Suprapubic skin (tissue), 4 donors: Measurements from ENCODE around the gene TAF11L12. TPM values are rescaled to one million over a fixed set of nuclear protein-coding genes. Genes with fewer than 3 reads are reported as not detected.
"Not testable (repeated sequence)": the region's sequence is repeated elsewhere in the genome, so short reads cannot be mapped to it uniquely, and the experiment has no call there.

ENCODE experiments used
- DNase-seq, 2 donors: peaks; one replicate each; pipeline ENCODE4 v3.0.0-alpha.2; 2019; ENCODE audit warnings: low spot score in 2 of 2
- H3K27ac ChIP-seq: fragments of 200-600 bp; sonication (generic); one replicate; pipeline ENCODE4 v1.5.1; 2019
- H3K27me3 ChIP-seq: fragments of 200-600 bp; sonication (generic); one replicate; pipeline ENCODE4 v1.5.1; 2019
- H3K36me3 ChIP-seq: fragments of 200-600 bp; sonication (generic); one replicate; pipeline ENCODE4 v1.5.1; 2019
- H3K4me1 ChIP-seq: fragments of 200-600 bp; sonication (generic); one replicate; pipeline ENCODE4 v1.5.1; 2019
- H3K4me3 ChIP-seq: fragments of 200-600 bp; sonication (generic); one replicate; pipeline ENCODE4 v1.5.1; 2019; ENCODE audit warnings: mild to moderate bottlenecking
- H3K9me3 ChIP-seq: fragments of 200-600 bp; sonication (generic); one replicate; pipeline ENCODE4 v1.5.1; 2019
- CTCF ChIP-seq, 2 donors: fragments of 200-600 bp in 1 of 2; fragments of 450-650 bp in 1 of 2; sonication (generic) in 1 of 2; IDR thresholded peaks; one replicate each; pipeline ENCODE4 v1.5.1; 2016 to 2019; ENCODE audit warnings: antibody characterized with exemption in 2 of 2, mild to moderate bottlenecking in 1 of 2, moderate library complexity in 1 of 2
- EP300 ChIP-seq: sonication (generic); formaldehyde crosslinking; IDR thresholded peaks from one replicate; pipeline ENCODE4 v1.6.1; 2017; ENCODE audit warnings: antibody characterized with exemption
- POLR2A ChIP-seq, 2 donors: fragments of 450-650 bp; IDR thresholded peaks; one replicate each; pipeline ENCODE4 v1.6.1; 2017; ENCODE audit warnings: antibody characterized with exemption in 2 of 2, mild to moderate bottlenecking in 2 of 2, moderate library complexity in 2 of 2
- POLR2AphosphoS5 ChIP-seq, 3 donors: sonication (generic); formaldehyde crosslinking; IDR thresholded peaks; one replicate each; pipeline ENCODE4 v1.6.1; 2017; ENCODE audit warnings: antibody characterized with exemption in 3 of 3
- WGBS: methylation state at CpG from one replicate; pipeline ENCODE4 v1.1.5; 2018; 5-methylcytosine and 5-hydroxymethylcytosine counted together
- total RNA-seq, 4 donors: library from RNA; depleted of rRNA; stranded (reverse); fragments of >200 nt; gene quantifications; one replicate each; pipeline ENCODE4 v1.1.0, GENCODE V29; 2016

The TAF11L12 gene
- total RNA-seq, 4 donors from 2014 or later = not detected

- H3K4me1 ChIP-seq = no peaks in the 10 kb centered on the region
- no peak overlapping the region for H3K27ac ChIP-seq
- no peak for DNase-seq
- 38% methylated on average over 3 of the region's 3 CpGs for WGBS
- no peaks in the 10 kb centered on the region for H3K36me3 ChIP-seq
- no peak overlapping the region for H3K4me3 ChIP-seq
- H3K9me3 ChIP-seq = no peaks in the 10 kb centered on the region
- TF ChIP-seq CTCF (IDR thresholded peaks at IDR 0.05) = no peak
- TF ChIP-seq EP300 = no peak
- no peak for TF ChIP-seq POLR2AphosphoS5 (IDR thresholded peaks at IDR 0.05)
- no peak for TF ChIP-seq POLR2A (IDR thresholded peaks at IDR 0.05)
- H3K27me3 ChIP-seq = no peaks in the 10 kb centered on the region
Observed at GRCh38 chr5:17619354-17619753, 9.2 kb downstream of the TAF11L12 start.

- Histone ChIP-seq H3K27ac (no peak overlapping the region), H3K4me3 (no peak overlapping the region), H3K4me1 (no peaks in the 10 kb centered on the region), H3K27me3 (no peaks in the 10 kb centered on the region), H3K9me3 (no peaks in the 10 kb centered on the region), H3K36me3 (no peaks in the 10 kb centered on the region)
- WGBS = 100% methylated on average over 1 of the region's 17 CpGs
- no peak for DNase-seq
- TF ChIP-seq POLR2AphosphoS5 (IDR thresholded peaks at IDR 0.05) = no peak
- no peak for TF ChIP-seq POLR2A (IDR thresholded peaks at IDR 0.05)
- TF ChIP-seq EP300 = no peak
- TF ChIP-seq CTCF (IDR thresholded peaks at IDR 0.05) = no peak
Observed at GRCh38 chr5:17620627-17621026, 10.4 kb downstream of the TAF11L12 start.

GRCh38 chr5:17625686-17626085 lies 15.5 kb downstream of the TAF11L12 start:
- H3K4me1 ChIP-seq = no peaks in the 10 kb centered on the region
- DNase-seq = no peak
- no CpG with 5 or more reads among the region's 11 CpGs for WGBS
- TF ChIP-seq POLR2AphosphoS5 (IDR thresholded peaks at IDR 0.05) (no peak), POLR2A (IDR thresholded peaks at IDR 0.05) (no peak), CTCF (IDR thresholded peaks at IDR 0.05) (no peak), EP300 (no peak)
- no peak overlapping the region for H3K27ac ChIP-seq
- no peaks in the 10 kb centered on the region for H3K9me3 ChIP-seq
- no peaks in the 10 kb centered on the region for H3K27me3 ChIP-seq
- no peak overlapping the region for H3K4me3 ChIP-seq
- H3K36me3 ChIP-seq = no peaks in the 10 kb centered on the region

GRCh38 chr5:17631788-17632187 lies 21.6 kb downstream of the TAF11L12 start, which contains the start of gene TAF11L13:
Gene TAF11L13, plus strand, starts transcription at chr5:17632088.
- H3K27me3 ChIP-seq, H3K9me3 ChIP-seq, DNase-seq, H3K4me1 ChIP-seq, H3K4me3 ChIP-seq, H3K27ac ChIP-seq, H3K36me3 ChIP-seq: not testable (repeated sequence)
- WGBS = no CpG with 5 or more reads among the region's 12 CpGs

- TF ChIP-seq POLR2AphosphoS5 (IDR thresholded peaks at IDR 0.05) (no peak), EP300 (no peak), CTCF (IDR thresholded peaks at IDR 0.05) (no peak), POLR2A (IDR thresholded peaks at IDR 0.05) (no peak)
- no peak for DNase-seq
Observed at GRCh38 chr5:17634160-17634559, 24.0 kb downstream of the TAF11L12 start, which contains the start of gene TAF11L14. Gene TAF11L14, plus strand, starts transcription at chr5:17634460.

GRCh38 chr5:17649232-17649631 lies 39.0 kb downstream of the TAF11L12 start:
- DNase-seq, H3K4me3 ChIP-seq, H3K27me3 ChIP-seq, H3K9me3 ChIP-seq, H3K27ac ChIP-seq, H3K4me1 ChIP-seq, H3K36me3 ChIP-seq: not testable (repeated sequence)
- WGBS = 78% methylated on average over 2 of the region's 10 CpGs

More at GRCh38 chr5:17634160-17634559, 24.0 kb downstream of the TAF11L12 start, which contains the start of gene TAF11L14:
- Histone ChIP-seq H3K4me3 (no peak within 1 kb of the TSS), H3K36me3 (no peaks in the 10 kb centered on the region), H3K27me3 (no peaks in the 10 kb centered on the region), H3K9me3 (no peaks in the 10 kb centered on the region), H3K27ac (no peak within 1 kb of the TSS), H3K4me1 (no peaks in the 10 kb centered on the region)
- 62% methylated on average over 4 of the region's 5 CpGs for WGBS

GRCh38 chr5:17655201-17655759 lies 45.1 kb downstream of the TAF11L12 start:
- DNase-seq, H3K27me3 ChIP-seq, H3K27ac ChIP-seq, H3K4me1 ChIP-seq, H3K9me3 ChIP-seq, H3K36me3 ChIP-seq, H3K4me3 ChIP-seq: not testable (repeated sequence)
- WGBS = no CpG with 5 or more reads among the region's 32 CpGs
